Panc1 (cell line): Measurements from ENCODE around the gene CDS2. TPM values are rescaled to one million over a fixed set of nuclear protein-coding genes. Genes with fewer than 3 reads are reported as not detected.

Experiments used
- ATAC-seq: fragments of 200-7000 bp; cut with Tn5 transposase; 2 replicates; pipeline ENCODE4 v1.9.1; 2020; ENCODE audit warnings: mild to moderate bottlenecking, moderate library complexity
- BruUV-seq: library from RNA; stranded (reverse); fragments of 400-500 nt; replicated peaks from 2 replicates; lab custom pipeline; 2021; lab: Mats Ljungman, UMichigan
- CTCF ChIA-PET: fragments of 300-600 bp; sonication (Branson Sonifier 250); formaldehyde crosslinking; loops from one replicate; lab custom pipeline; 2022; ENCODE audit warnings: antibody characterized with exemption; lab: Charles Lee
- POLR2A ChIA-PET: fragments of 300-600 bp; sonication (Branson Sonifier 250); formaldehyde crosslinking; loops from one replicate; lab custom pipeline; 2022; ENCODE audit warnings: antibody characterized with exemption; lab: Charles Lee
- DNase-seq: peaks from one replicate; pipeline ENCODE4 v3.0.0-alpha.2; 2010; ENCODE audit warnings: low read depth, low spot score
- H3K27ac ChIP-seq: 2 replicates; pipeline ENCODE4 v1.5.1; 2011; ENCODE audit warnings: mild to moderate bottlenecking, low read length, inconsistent platforms
- H3K27me3 ChIP-seq: fragments of 200-500 bp; sonication (Bioruptor generic); 2 replicates; pipeline ENCODE4 v1.6.0; 2014; ENCODE audit warnings: low read length, inconsistent platforms; ENCODE audit not compliant: control insufficient read depth, insufficient read depth
- H3K36me3 ChIP-seq: fragments of 200-500 bp; sonication (Bioruptor generic); 2 replicates; pipeline ENCODE4 v1.5.1; 2014; ENCODE audit warnings: inconsistent platforms, mild to moderate bottlenecking, low read length, moderate library complexity; ENCODE audit not compliant: control insufficient read depth, insufficient read depth
- H3K4me1 ChIP-seq: 2 replicates; pipeline ENCODE4 v1.5.1; 2011; ENCODE audit warnings: inconsistent platforms, mild to moderate bottlenecking, low read length, moderate library complexity; ENCODE audit not compliant: control insufficient read depth, insufficient read depth
- H3K4me3 ChIP-seq, 2 experiments: 2 replicates each; pipeline ENCODE4 v1.5.1; 2011 to 2012; ENCODE audit warnings: low read depth in 2 of 2, low read length in 2 of 2, mild to moderate bottlenecking in 2 of 2, inconsistent platforms in 1 of 2, moderate library complexity in 1 of 2
- H3K9me3 ChIP-seq: fragments of 200-500 bp; sonication (Bioruptor generic); 2 replicates; pipeline ENCODE4 v1.5.1; 2014; ENCODE audit warnings: low read depth, mild to moderate bottlenecking, inconsistent platforms, low read length, moderate library complexity; ENCODE audit not compliant: control insufficient read depth, insufficient read depth
- CTCF ChIP-seq: fragments of 450-650 bp; IDR thresholded peaks from 2 replicates; pipeline ENCODE4 v1.5.1; 2017; ENCODE audit warnings: mild to moderate bottlenecking
- POLR2AphosphoS5 ChIP-seq: IDR thresholded peaks from 2 replicates; pipeline ENCODE4 v1.6.1; 2012; ENCODE audit warnings: mild to moderate bottlenecking, low read depth, low read length, moderate library complexity
- REST ChIP-seq, 2 experiments: IDR thresholded peaks; 2 replicates each; pipeline ENCODE4 v1.6.1; 2011 to 2012; ENCODE audit warnings: low read depth in 2 of 2, control low read depth in 1 of 2, low read length in 1 of 2, mild to moderate bottlenecking in 1 of 2, moderate library complexity in 1 of 2; ENCODE audit not compliant: insufficient read depth in 1 of 2
- SIN3A ChIP-seq: IDR thresholded peaks from 2 replicates; pipeline ENCODE4 v1.6.1; 2012; ENCODE audit warnings: low read depth, mild to moderate bottlenecking, low read length, moderate library complexity, borderline replicate concordance; ENCODE audit not compliant: insufficient read depth
- TCF7L2 ChIP-seq: IDR thresholded peaks from 2 replicates; pipeline ENCODE4 v1.6.1; 2011; ENCODE audit warnings: mild to moderate bottlenecking, low read depth, low read length, inconsistent platforms
- in situ Hi-C: cut with HindIII; loops from 2 replicates; pipeline ENCODE4 v1.10.0; 2016; ENCODE audit warnings: low sequenced_read_pairs, low pct_unique_long_range_greater_than_20kb
- intact Hi-C: fragments of 100-400 bp; cut with micrococcal nuclease; formaldehyde crosslinking; loops from one replicate; pipeline ENCODE4 v1.10.0; 2022; ENCODE audit not compliant: unreplicated experiment
- total RNA-seq: library from RNA; stranded (reverse); gene quantifications from one replicate; pipeline ENCODE4 v1.2.1, GENCODE V29; 2021; ENCODE audit not compliant: unreplicated experiment

Gene CDS2
- total RNA-seq, 1 experiment from 2014 or later: 54.0 TPM

GRCh38 chr20:5127859-5128424, 1.1 kb downstream of the CDS2 start:
- no peak for ATAC-seq
- Histone ChIP-seq H3K27ac (peak overlapping the region; percentile 83), H3K36me3 (no peaks in the 10 kb centered on the region), H3K4me1 (peaks cover 10% of the 10 kb centered on the region), H3K9me3 (no peaks in the 10 kb centered on the region), H3K27me3 (no peaks in the 10 kb centered on the region), H3K4me3 (peak overlapping the region; percentile 86 to 98)
- in situ Hi-C loops: no loop called here
- ChIA-PET CTCF (interaction anchor here (2.1 kb wide), 1 partner anchor 95 kb away, joined by 8 read pairs; no protein-coding TSS in a partner anchor), POLR2A (no interaction called here)
- TF ChIP-seq CTCF: no peak
- TF ChIP-seq SIN3A: no peak
- no peak for TF ChIP-seq REST (IDR thresholded peaks at IDR 0.05; ENCODE audit: insufficient read depth in 1 of 2, low read depth in 2 of 2, low read length in 1 of 2)
- TF ChIP-seq TCF7L2: no peak
- no peak for TF ChIP-seq POLR2AphosphoS5
- DNase-seq: no peak
- intact Hi-C loops: no loop called here
- BruUV-seq: TSS peak; percentile 92

GRCh38 chr20:5128886-5129285, 2.1 kb downstream of the CDS2 start:
- DNase-seq (no peak), ATAC-seq (no peak)
- no peak overlapping the region for H3K27ac ChIP-seq
- intact Hi-C loops (no loop called here), in situ Hi-C loops (no loop called here)
- H3K27me3 ChIP-seq: no peaks in the 10 kb centered on the region
- H3K4me1 ChIP-seq: peaks cover 10% of the 10 kb centered on the region
- H3K36me3 ChIP-seq: no peaks in the 10 kb centered on the region
- POLR2A ChIA-PET: no interaction called here
- H3K4me3 ChIP-seq: no peak overlapping the region
- CTCF ChIA-PET: no interaction called here
- BruUV-seq: no TSS peak
- no peaks in the 10 kb centered on the region for H3K9me3 ChIP-seq
- no peak for TF ChIP-seq SIN3A
- TF ChIP-seq CTCF: no peak
- peak in 1 of 2 experiments; percentile 66; a peak in 2 of 4 replicates for TF ChIP-seq REST (IDR thresholded peaks at IDR 0.05; ENCODE audit: insufficient read depth in 1 of 2, low read depth in 2 of 2, low read length in 1 of 2)
